CD4-positive, alpha-beta memory T cell (primary cell): ENCODE measurements around the gene SPIB. TPM values are rescaled to one million over a fixed set of nuclear protein-coding genes. Genes with fewer than 3 reads are reported as not detected.

Source experiments
- CTCF ChIA-PET: fragments of 350-600 bp; sonication (Branson Sonifier 250); formaldehyde crosslinking; loops from one replicate; lab custom pipeline; 2021; ENCODE audit warnings: inconsistent platforms; ENCODE audit not compliant: partially characterized antibody; lab: Charles Lee
- POLR2A ChIA-PET: fragments of 350-600 bp; sonication (Branson Sonifier 250); formaldehyde crosslinking; loops from one replicate; lab custom pipeline; 2021; ENCODE audit not compliant: partially characterized antibody; lab: Charles Lee
- DNase-seq, 5 donors: peaks; one replicate each; pipeline versions ENCODE4 v3.0.0 to v3.0.0-alpha.2; 2020 to 2022; ENCODE audit warnings: mixed read lengths in 1 of 5
- H3K27ac ChIP-seq: one replicate; pipeline ENCODE4 v1.7.0; 2013; ENCODE audit warnings: low read depth, low read length
- H3K27me3 ChIP-seq: 2 replicates; pipeline ENCODE4 v1.7.0; 2013; ENCODE audit warnings: mild to moderate bottlenecking, low read length, moderate library complexity; ENCODE audit not compliant: insufficient read depth
- H3K36me3 ChIP-seq: 2 replicates; pipeline ENCODE4 v1.7.0; 2013; ENCODE audit warnings: mild to moderate bottlenecking, low read length, moderate library complexity; ENCODE audit not compliant: insufficient read depth
- H3K4me1 ChIP-seq: 2 replicates; pipeline ENCODE4 v1.7.0; 2013; ENCODE audit warnings: mild to moderate bottlenecking, low read length, moderate library complexity; ENCODE audit not compliant: insufficient read depth
- H3K4me3 ChIP-seq, 2 donors: one replicate each; pipeline ENCODE4 v1.7.0; 2013; ENCODE audit warnings: low read length in 2 of 2, mild to moderate bottlenecking in 1 of 2
- H3K9me3 ChIP-seq, 2 donors: one replicate each; pipeline ENCODE4 v1.7.0; 2013; ENCODE audit warnings: low read length in 2 of 2, control low read depth in 1 of 2; ENCODE audit not compliant: control insufficient read depth in 1 of 2
- H3K27ac Mint-ChIP-seq, 7 donors: one replicate each; pipeline ENCODE4 v1.8.0; 2020 to 2021; ENCODE audit warnings: mixed read lengths in 7 of 7, mild to moderate bottlenecking in 6 of 7, inconsistent platforms in 3 of 7, moderate library complexity in 3 of 7
- H3K27me3 Mint-ChIP-seq, 2 donors: one replicate each; pipeline ENCODE4 v1.8.0; 2020 to 2021; ENCODE audit warnings: mixed read lengths in 2 of 2
- H3K36me3 Mint-ChIP-seq, 2 donors: one replicate each; pipeline ENCODE4 v1.8.0; 2020 to 2021; ENCODE audit warnings: mixed read lengths in 2 of 2, inconsistent platforms in 1 of 2, mild to moderate bottlenecking in 1 of 2
- H3K4me1 Mint-ChIP-seq, 4 donors: one replicate each; pipeline ENCODE4 v1.8.0; 2020 to 2021; ENCODE audit warnings: mixed read lengths in 4 of 4, mild to moderate bottlenecking in 1 of 4
- H3K4me3 Mint-ChIP-seq, 8 donors: one replicate each; pipeline ENCODE4 v1.8.0; 2020 to 2021; ENCODE audit warnings: mixed read lengths in 8 of 8, mild to moderate bottlenecking in 7 of 8, moderate library complexity in 6 of 8, inconsistent platforms in 3 of 8
- H3K9me3 Mint-ChIP-seq, 8 donors: one replicate each; pipeline ENCODE4 v1.8.0; 2020 to 2021; ENCODE audit warnings: mixed read lengths in 8 of 8, mild to moderate bottlenecking in 5 of 8, inconsistent platforms in 3 of 8, moderate library complexity in 1 of 8
- intact Hi-C: fragments of 100-400 bp; cut with micrococcal nuclease; formaldehyde crosslinking; loops from one replicate; pipeline ENCODE4 v1.15.1; 2023
- polyA plus RNA-seq, 2 donors: library from polyadenylated mRNA; unstranded; fragments of 300-500 nt; fragmentation: Illumina TruSeq; gene quantifications; one replicate each; pipeline ENCODE4 v1.2.3, GENCODE V29; 2021
- total RNA-seq, 2 experiments: library from RNA; stranded (reverse); gene quantifications; one replicate each; pipeline ENCODE4 v1.2.3, GENCODE V29; 2021

Gene SPIB
- total and polyA plus RNA-seq, 4 experiments from 2014 or later = 1.9 TPM; not detected in 3

- H3K4me3 Mint-ChIP-seq = no peak overlapping the region
- H3K9me3 ChIP-seq = no peaks in the 10 kb centered on the region
- H3K27ac Mint-ChIP-seq = peak overlapping the region in 4 of 7 donors; percentile 11 to 77 (median 50)
- ChIA-PET CTCF (no interaction called here), POLR2A (no interaction called here)
- H3K27me3 Mint-ChIP-seq = no peaks in the 10 kb centered on the region
- no peak overlapping the region for H3K27ac ChIP-seq
- DNase-seq = no peak
- H3K4me1 ChIP-seq = peaks cover 20% of the 10 kb centered on the region
- intact Hi-C loops = no loop called here
- no peak overlapping the region for H3K4me3 ChIP-seq
- H3K4me1 Mint-ChIP-seq = peaks cover 12 to 34% (median 22%) of the 10 kb centered on the region in 4 donors
- peaks cover 46% of the 10 kb centered on the region for H3K36me3 ChIP-seq
- H3K9me3 Mint-ChIP-seq = peaks cover 0 to 8% (median 0%) of the 10 kb centered on the region in 8 donors
- no peaks in the 10 kb centered on the region for H3K27me3 ChIP-seq
- peaks cover 26 to 50% of the 10 kb centered on the region in 2 donors for H3K36me3 Mint-ChIP-seq
Observed at GRCh38 chr19:50378863-50379236, 39.9 kb upstream of the SPIB start.

- ChIA-PET CTCF (no interaction called here), POLR2A (no interaction called here)
- Mint-ChIP-seq H3K27ac (peak overlapping the region in 3 of 7 donors; percentile 11 to 87 (median 74)), H3K36me3 (peaks cover 26 to 55% of the 10 kb centered on the region in 2 donors), H3K4me1 (peaks cover 18 to 38% (median 29%) of the 10 kb centered on the region in 4 donors), H3K4me3 (peak overlapping the region in 2 of 8 donors; percentile 5 to 17), H3K9me3 (peaks cover 0 to 12% (median 0%) of the 10 kb centered on the region in 8 donors), H3K27me3 (no peaks in the 10 kb centered on the region)
- Histone ChIP-seq H3K27ac (no peak overlapping the region), H3K9me3 (no peaks in the 10 kb centered on the region), H3K4me3 (no peak overlapping the region), H3K4me1 (peaks cover 21% of the 10 kb centered on the region), H3K27me3 (no peaks in the 10 kb centered on the region), H3K36me3 (peaks cover 46% of the 10 kb centered on the region)
- no peak for DNase-seq
- intact Hi-C loops = loop anchor here (5.0 kb wide), 1 partner anchor 47 kb away; no protein-coding TSS in a partner anchor
Observed at GRCh38 chr19:50379602-50380001, 39.1 kb upstream of the SPIB start.

GRCh38 chr19:50380137-50380536 lies 38.6 kb upstream of the SPIB start:
- DNase-seq = no peak
- Histone ChIP-seq H3K4me1 (peaks cover 26% of the 10 kb centered on the region), H3K9me3 (no peaks in the 10 kb centered on the region), H3K27ac (no peak overlapping the region), H3K4me3 (no peak overlapping the region), H3K36me3 (peaks cover 46% of the 10 kb centered on the region), H3K27me3 (no peaks in the 10 kb centered on the region)
- CTCF ChIA-PET = no interaction called here
- intact Hi-C loops = loop anchor here (5.0 kb wide), 1 partner anchor 48 kb away; no protein-coding TSS in a partner anchor
- peaks cover 26 to 59% of the 10 kb centered on the region in 2 donors for H3K36me3 Mint-ChIP-seq
- POLR2A ChIA-PET = no interaction called here
- no peaks in the 10 kb centered on the region for H3K27me3 Mint-ChIP-seq
- peak overlapping the region in 3 of 7 donors; percentile 40 to 87 (median 74) for H3K27ac Mint-ChIP-seq
- H3K9me3 Mint-ChIP-seq = peaks cover 0 to 12% (median 0%) of the 10 kb centered on the region in 8 donors
- H3K4me1 Mint-ChIP-seq = peaks cover 24 to 42% (median 34%) of the 10 kb centered on the region in 4 donors
- peak overlapping the region in 1 of 8 donors; percentile 31 for H3K4me3 Mint-ChIP-seq

GRCh38 chr19:50380751-50381151 lies 38.0 kb upstream of the SPIB start:
- DNase-seq = no peak
- Mint-ChIP-seq H3K27ac (peak overlapping the region in 3 of 7 donors; percentile 48 to 78 (median 77)), H3K4me3 (no peak overlapping the region)

GRCh38 chr19:50381881-50382729 lies 36.6 kb upstream of the SPIB start:
- H3K27me3 Mint-ChIP-seq = no peaks in the 10 kb centered on the region
- ChIA-PET CTCF (no interaction called here), POLR2A (no interaction called here)
- H3K4me3 ChIP-seq = no peak overlapping the region
- peaks cover 21 to 38% (median 31%) of the 10 kb centered on the region in 4 donors for H3K4me1 Mint-ChIP-seq
- no peaks in the 10 kb centered on the region for H3K9me3 ChIP-seq
- H3K36me3 ChIP-seq = peaks cover 46% of the 10 kb centered on the region
- H3K27ac ChIP-seq = no peak overlapping the region
- peaks cover 26 to 51% of the 10 kb centered on the region in 2 donors for H3K36me3 Mint-ChIP-seq
- no peaks in the 10 kb centered on the region for H3K27me3 ChIP-seq
- H3K9me3 Mint-ChIP-seq = peaks cover 0 to 12% (median 0%) of the 10 kb centered on the region in 8 donors
- no peak for DNase-seq
- no peak overlapping the region for H3K4me3 Mint-ChIP-seq
- H3K4me1 ChIP-seq = peaks cover 24% of the 10 kb centered on the region
- intact Hi-C loops = loop anchor here (5.0 kb wide), 1 partner anchor 50 kb away; no protein-coding TSS in a partner anchor
- peak overlapping the region in 3 of 7 donors; percentile 43 to 94 (median 93) for H3K27ac Mint-ChIP-seq

More at GRCh38 chr19:50380751-50381151, 38.0 kb upstream of the SPIB start:
- intact Hi-C loops = loop anchor here (5.0 kb wide), 1 partner anchor 48 kb away; no protein-coding TSS in a partner anchor
- H3K4me1 Mint-ChIP-seq = peaks cover 25 to 44% (median 36%) of the 10 kb centered on the region in 4 donors
- no peaks in the 10 kb centered on the region for H3K27me3 Mint-ChIP-seq
- Histone ChIP-seq H3K36me3 (peaks cover 46% of the 10 kb centered on the region), H3K4me3 (no peak overlapping the region), H3K27ac (no peak overlapping the region), H3K4me1 (peaks cover 29% of the 10 kb centered on the region), H3K9me3 (no peaks in the 10 kb centered on the region), H3K27me3 (no peaks in the 10 kb centered on the region)
- peaks cover 0 to 12% (median 0%) of the 10 kb centered on the region in 8 donors for H3K9me3 Mint-ChIP-seq
- ChIA-PET POLR2A (no interaction called here), CTCF (no interaction called here)
- H3K36me3 Mint-ChIP-seq = peaks cover 26 to 59% of the 10 kb centered on the region in 2 donors

- Histone ChIP-seq H3K36me3 (peaks cover 37% of the 10 kb centered on the region), H3K4me3 (peak overlapping the region in 1 of 2 donors; percentile 38), H3K9me3 (no peaks in the 10 kb centered on the region), H3K27ac (peak overlapping the region; percentile 67), H3K27me3 (no peaks in the 10 kb centered on the region), H3K4me1 (peaks cover 16% of the 10 kb centered on the region)
- peak in 1 of 5 donors; percentile 17 for DNase-seq
- POLR2A ChIA-PET = interaction anchor here (0.6 to 4.1 kb wide), 9 partner anchors 14 to 128 kb away, joined by 3 to 28 read pairs (median 7); partner anchors contain the start of genes JOSD2 and KCNC3
- intact Hi-C loops = loop anchor here (5.0 kb wide), 1 partner anchor 51 kb away; no protein-coding TSS in a partner anchor
- Mint-ChIP-seq H3K27me3 (no peaks in the 10 kb centered on the region), H3K27ac (peak overlapping the region; percentile 91 to 98 (median 94)), H3K9me3 (peaks cover 0 to 9% (median 0%) of the 10 kb centered on the region in 8 donors), H3K36me3 (peaks cover 25 to 51% of the 10 kb centered on the region in 2 donors), H3K4me3 (peak overlapping the region; percentile 91 to 97 (median 94)), H3K4me1 (peaks cover 22 to 40% (median 32%) of the 10 kb centered on the region in 4 donors)
- CTCF ChIA-PET = interaction anchor here (1.2 kb wide), 1 partner anchor 26 kb away, joined by 3 read pairs; no protein-coding TSS in a partner anchor
Observed at GRCh38 chr19:50383001-50383851, 35.5 kb upstream of the SPIB start.
